ENCODE measurements around the gene LINC00305.

DNA sequence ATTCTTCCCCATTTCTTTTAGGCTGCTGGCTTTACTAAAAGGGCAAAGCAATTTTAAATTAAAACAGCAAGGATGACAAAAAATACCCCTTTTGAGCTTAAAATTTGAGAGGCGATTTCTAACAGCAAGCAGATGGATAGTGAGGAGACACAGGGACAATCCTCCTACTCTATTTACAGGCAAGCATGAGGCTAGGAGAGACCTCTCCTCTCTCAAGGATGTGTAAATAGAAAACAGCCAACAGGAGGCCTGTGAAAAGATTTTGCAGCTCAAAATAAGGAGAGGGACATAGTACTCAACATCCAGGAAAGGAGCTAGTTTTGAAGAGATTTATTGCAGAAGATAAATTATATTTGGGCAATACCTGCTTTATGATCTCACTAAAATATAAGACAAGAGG is 53.8 kb downstream of the LINC00305 start:
- TF ChIP-seq ZC3H10 (CRISPR knock-in tag; IDR thresholded peaks at IDR 0.05), result no peak
- no peak for TF ChIP-seq CSRNP3 (CRISPR knock-in tag; IDR thresholded peaks at IDR 0.05)
- no peak for TF ChIP-seq ZFP30 (CRISPR knock-in tag; IDR thresholded peaks at IDR 0.05)
- TF ChIP-seq TSHZ2 (CRISPR knock-in tag; IDR thresholded peaks at IDR 0.05), result no peak
- TF ChIP-seq BACH2 (CRISPR knock-in tag; IDR thresholded peaks at IDR 0.05; ENCODE audit: borderline replicate concordance), result no peak
- no peak for TF ChIP-seq ZNF8 (CRISPR knock-in tag; IDR thresholded peaks at IDR 0.05)
- TF ChIP-seq, protein P1, sequence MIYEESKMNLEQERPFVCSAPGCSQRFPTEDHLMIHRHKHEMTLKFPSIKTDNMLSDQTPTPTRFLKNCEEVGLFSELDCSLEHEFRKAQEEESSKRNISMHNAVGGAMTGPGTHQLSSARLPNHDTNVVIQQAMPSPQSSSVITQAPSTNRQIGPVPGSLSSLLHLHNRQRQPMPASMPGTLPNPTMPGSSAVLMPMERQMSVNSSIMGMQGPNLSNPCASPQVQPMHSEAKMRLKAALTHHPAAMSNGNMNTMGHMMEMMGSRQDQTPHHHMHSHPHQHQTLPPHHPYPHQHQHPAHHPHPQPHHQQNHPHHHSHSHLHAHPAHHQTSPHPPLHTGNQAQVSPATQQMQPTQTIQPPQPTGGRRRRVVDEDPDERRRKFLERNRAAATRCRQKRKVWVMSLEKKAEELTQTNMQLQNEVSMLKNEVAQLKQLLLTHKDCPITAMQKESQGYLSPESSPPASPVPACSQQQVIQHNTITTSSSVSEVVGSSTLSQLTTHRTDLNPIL (CRISPR knock-in tag; IDR thresholded peaks at IDR 0.05; ENCODE audit: low read depth), result no peak
- no peak for TF ChIP-seq GLIS3 (CRISPR knock-in tag; IDR thresholded peaks at IDR 0.05)
